ENCODE measurements around the gene RFX1.

RFX1 gene

DNA sequence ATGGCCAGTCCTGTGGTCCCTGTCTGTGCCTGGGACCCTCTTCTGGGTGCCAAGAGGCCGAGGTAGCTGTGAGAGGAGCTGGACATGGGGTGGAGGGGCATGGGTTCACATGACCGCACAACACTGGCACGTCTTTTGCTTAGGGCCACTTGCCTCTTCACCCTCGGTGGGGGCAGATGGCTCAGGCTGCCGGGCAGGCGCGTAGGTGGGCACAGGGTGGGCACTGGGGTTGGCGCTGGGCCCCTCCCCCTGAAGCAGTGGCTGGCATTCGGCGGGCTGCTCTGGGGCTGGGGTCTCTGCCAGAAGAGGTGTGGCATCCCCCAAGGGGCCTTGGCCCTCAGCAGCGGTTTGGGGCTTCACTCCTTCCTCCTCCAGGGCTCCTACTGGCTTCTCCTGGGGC, 47.4 kb upstream of the RFX1 start:
- TF ChIP-seq FOXM1 (IDR thresholded peaks at IDR 0.05; ENCODE audit: borderline replicate concordance, low read depth) (no peak), YY1 (IDR thresholded peaks at IDR 0.05; ENCODE audit: low read depth) (no peak), NFIC (IDR thresholded peaks at IDR 0.05) (no peak), CREB1 (IDR thresholded peaks at IDR 0.05; ENCODE audit: low read depth) (no peak), TAF1 (IDR thresholded peaks at IDR 0.05; ENCODE audit: low read depth) (no peak), EGR1 (IDR thresholded peaks at IDR 0.05) (no peak), CEBPB (IDR thresholded peaks at IDR 0.05) (no peak), TEAD4 (IDR thresholded peaks at IDR 0.05) (no peak)
- TF ChIP-seq, protein P1, sequence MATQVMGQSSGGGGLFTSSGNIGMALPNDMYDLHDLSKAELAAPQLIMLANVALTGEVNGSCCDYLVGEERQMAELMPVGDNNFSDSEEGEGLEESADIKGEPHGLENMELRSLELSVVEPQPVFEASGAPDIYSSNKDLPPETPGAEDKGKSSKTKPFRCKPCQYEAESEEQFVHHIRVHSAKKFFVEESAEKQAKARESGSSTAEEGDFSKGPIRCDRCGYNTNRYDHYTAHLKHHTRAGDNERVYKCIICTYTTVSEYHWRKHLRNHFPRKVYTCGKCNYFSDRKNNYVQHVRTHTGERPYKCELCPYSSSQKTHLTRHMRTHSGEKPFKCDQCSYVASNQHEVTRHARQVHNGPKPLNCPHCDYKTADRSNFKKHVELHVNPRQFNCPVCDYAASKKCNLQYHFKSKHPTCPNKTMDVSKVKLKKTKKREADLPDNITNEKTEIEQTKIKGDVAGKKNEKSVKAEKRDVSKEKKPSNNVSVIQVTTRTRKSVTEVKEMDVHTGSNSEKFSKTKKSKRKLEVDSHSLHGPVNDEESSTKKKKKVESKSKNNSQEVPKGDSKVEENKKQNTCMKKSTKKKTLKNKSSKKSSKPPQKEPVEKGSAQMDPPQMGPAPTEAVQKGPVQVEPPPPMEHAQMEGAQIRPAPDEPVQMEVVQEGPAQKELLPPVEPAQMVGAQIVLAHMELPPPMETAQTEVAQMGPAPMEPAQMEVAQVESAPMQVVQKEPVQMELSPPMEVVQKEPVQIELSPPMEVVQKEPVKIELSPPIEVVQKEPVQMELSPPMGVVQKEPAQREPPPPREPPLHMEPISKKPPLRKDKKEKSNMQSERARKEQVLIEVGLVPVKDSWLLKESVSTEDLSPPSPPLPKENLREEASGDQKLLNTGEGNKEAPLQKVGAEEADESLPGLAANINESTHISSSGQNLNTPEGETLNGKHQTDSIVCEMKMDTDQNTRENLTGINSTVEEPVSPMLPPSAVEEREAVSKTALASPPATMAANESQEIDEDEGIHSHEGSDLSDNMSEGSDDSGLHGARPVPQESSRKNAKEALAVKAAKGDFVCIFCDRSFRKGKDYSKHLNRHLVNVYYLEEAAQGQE (IDR thresholded peaks at IDR 0.05; ENCODE audit: low read depth): no peak
- TF ChIP-seq, protein P2, sequence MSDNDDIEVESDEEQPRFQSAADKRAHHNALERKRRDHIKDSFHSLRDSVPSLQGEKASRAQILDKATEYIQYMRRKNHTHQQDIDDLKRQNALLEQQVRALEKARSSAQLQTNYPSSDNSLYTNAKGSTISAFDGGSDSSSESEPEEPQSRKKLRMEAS (IDR thresholded peaks at IDR 0.05): no peak
- TF ChIP-seq, protein P3, sequence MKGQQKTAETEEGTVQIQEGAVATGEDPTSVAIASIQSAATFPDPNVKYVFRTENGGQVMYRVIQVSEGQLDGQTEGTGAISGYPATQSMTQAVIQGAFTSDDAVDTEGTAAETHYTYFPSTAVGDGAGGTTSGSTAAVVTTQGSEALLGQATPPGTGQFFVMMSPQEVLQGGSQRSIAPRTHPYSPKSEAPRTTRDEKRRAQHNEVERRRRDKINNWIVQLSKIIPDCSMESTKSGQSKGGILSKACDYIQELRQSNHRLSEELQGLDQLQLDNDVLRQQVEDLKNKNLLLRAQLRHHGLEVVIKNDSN (IDR thresholded peaks at IDR 0.05): no peak

DNA sequence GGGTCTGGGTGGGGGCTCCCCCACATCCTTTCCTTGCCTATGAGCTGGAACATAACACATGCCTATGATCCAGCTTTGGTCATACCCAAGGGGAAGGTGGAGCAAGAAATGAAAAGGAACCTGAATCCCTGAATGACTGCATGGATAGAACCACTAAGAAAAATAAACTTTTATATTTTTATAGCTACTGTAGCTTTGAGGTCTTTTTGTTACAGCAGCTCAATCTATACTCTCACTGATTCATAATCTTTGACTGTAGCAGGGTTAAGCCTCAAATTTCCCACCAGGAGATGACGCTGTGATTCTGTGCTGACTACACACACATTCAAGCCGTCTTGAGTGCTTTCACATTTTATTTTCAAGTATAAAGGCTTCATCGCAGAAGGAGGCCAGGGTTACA, 46.9 kb upstream of the RFX1 start:
- TF ChIP-seq, protein P2 (IDR thresholded peaks at IDR 0.05): no peak
- TF ChIP-seq TEAD4 (IDR thresholded peaks at IDR 0.05) (no peak), TAF1 (IDR thresholded peaks at IDR 0.05; ENCODE audit: low read depth) (no peak), FOXM1 (IDR thresholded peaks at IDR 0.05; ENCODE audit: borderline replicate concordance, low read depth) (no peak), ZBTB7A (IDR thresholded peaks at IDR 0.05; ENCODE audit: low read depth) (no peak), NFIC (IDR thresholded peaks at IDR 0.05) (no peak), RAD21 (IDR thresholded peaks at IDR 0.05; ENCODE audit: low read depth) (no peak), YY1 (IDR thresholded peaks at IDR 0.05; ENCODE audit: low read depth) (no peak), CEBPB (IDR thresholded peaks at IDR 0.05) (no peak)

DNA sequence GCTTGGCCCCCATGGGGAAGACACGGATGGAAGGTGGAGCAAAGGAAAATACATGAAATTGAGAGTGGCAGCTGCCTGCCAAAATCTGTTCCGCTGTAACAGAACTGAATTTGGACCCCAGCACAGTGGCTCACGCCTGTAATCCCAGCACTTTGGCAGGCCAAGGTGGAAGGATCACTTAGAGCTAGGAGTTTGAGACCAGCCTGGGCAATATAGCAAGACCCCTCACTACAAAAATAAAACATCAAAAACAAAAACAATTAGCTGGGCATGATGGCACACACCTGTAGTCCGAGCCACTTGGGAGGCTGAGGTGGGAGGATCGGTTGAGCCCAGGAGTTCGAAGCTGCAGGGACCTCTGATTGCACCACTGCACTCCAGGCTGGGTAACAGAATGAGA, 46.4 kb upstream of the RFX1 start:
- no peak for TF ChIP-seq EP300 (IDR thresholded peaks at IDR 0.05; ENCODE audit: borderline replicate concordance)
- no peak for TF ChIP-seq NFIC (IDR thresholded peaks at IDR 0.05)
- TF ChIP-seq FOXM1 (IDR thresholded peaks at IDR 0.05; ENCODE audit: borderline replicate concordance, low read depth): no peak

DNA sequence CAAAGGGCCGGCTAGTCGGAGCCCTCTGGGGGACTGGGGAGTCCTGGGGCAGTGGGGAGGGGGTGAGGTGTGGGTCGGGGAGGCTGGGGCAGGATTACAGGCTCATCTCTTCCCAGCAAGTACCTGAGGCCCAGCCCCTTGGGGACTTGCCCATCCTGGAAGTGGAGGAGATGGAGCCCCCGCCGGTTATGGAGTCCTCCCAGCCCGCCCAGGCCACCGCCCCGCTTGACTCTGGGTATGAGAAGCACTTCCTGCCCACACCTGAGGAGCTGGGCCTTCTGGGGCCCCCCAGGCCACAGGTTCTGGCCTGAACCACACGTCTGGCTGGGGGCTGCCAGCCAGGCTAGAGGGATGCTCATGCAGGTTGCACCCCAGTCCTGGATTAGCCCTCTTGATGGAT, 45.9 kb upstream of the RFX1 start:
- TF ChIP-seq FOXM1 (IDR thresholded peaks at IDR 0.05; ENCODE audit: borderline replicate concordance, low read depth) (no peak), TAF1 (IDR thresholded peaks at IDR 0.05; ENCODE audit: low read depth) (no peak), ZBTB7A (IDR thresholded peaks at IDR 0.05; ENCODE audit: low read depth) (no peak), RAD21 (IDR thresholded peaks at IDR 0.05; ENCODE audit: low read depth) (no peak), TEAD4 (IDR thresholded peaks at IDR 0.05) (no peak)

DNA sequence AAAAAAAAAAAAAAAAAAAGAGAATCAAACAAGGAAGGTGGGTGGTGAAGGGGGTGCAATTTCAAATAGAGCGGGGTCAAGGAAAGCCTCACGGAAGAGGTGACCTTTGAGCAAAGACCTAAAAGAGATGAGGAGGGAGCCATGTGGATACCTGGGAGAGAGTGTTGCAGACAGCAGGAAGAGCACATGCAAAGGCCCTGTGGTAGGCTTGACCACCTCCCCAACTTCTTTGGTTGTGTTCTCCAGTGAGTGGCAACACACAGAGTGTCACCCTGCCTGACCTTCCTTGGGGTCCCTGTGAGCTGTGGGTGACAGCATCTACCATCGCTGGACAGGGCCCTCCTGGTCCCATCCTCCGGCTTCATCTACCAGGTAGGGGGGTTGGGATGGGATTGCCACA, 44.4 kb upstream of the RFX1 start:
- no peak for TF ChIP-seq RAD21 (IDR thresholded peaks at IDR 0.05; ENCODE audit: low read depth)
- TF ChIP-seq TEAD4 (IDR thresholded peaks at IDR 0.05): no peak
- TF ChIP-seq TAF1 (IDR thresholded peaks at IDR 0.05; ENCODE audit: low read depth): no peak
- TF ChIP-seq, protein P1 (IDR thresholded peaks at IDR 0.05; ENCODE audit: low read depth): no peak
- no peak for TF ChIP-seq TCF12 (IDR thresholded peaks at IDR 0.05; ENCODE audit: low read depth)
- TF ChIP-seq EGR1 (IDR thresholded peaks at IDR 0.05): no peak
- no peak for TF ChIP-seq EP300 (IDR thresholded peaks at IDR 0.05; ENCODE audit: borderline replicate concordance)
- TF ChIP-seq YY1 (IDR thresholded peaks at IDR 0.05; ENCODE audit: low read depth): no peak

DNA sequence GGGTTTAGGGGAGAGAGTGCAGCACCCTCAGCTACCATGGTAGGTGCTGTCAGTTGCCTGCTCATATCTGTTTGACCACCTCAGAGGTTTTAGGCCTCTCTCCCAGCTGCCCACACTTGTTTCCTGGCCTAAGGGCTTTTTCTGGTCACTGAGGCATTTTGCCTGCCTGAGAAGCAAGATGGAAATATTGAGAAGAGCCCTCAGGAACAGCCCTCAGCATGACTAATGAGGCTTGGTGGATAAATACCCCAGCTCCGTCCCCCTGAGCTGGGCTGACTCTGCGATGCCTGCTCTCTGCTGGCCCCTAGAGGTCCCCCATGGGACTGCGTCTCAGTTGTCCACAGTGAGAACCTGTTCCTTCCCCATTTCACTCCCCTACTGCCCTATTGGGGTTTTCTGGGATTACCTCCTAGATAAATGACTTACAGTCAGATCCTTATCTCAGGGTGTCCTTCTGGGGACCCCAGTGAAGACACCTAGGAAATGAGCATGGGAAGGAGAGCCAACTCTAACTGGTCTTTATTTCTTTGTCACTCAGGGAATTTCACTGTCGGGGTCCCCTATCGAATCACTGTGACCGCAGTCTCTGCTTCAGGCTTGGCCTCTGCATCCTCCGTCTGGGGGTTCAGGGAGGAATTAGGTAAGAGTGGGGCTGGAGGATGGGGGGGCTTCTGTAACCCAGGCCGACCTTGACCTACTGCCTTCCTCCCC, 42.5 kb upstream of the RFX1 start:
- peak; percentile 65 for TF ChIP-seq RAD21 (IDR thresholded peaks at IDR 0.05; ENCODE audit: low read depth)
- TF ChIP-seq, protein P2 (IDR thresholded peaks at IDR 0.05): no peak

Measured in Ishikawa (cell line).